GM12892 (cell line): ENCODE measurements around the gene GAL3ST1.

ENCODE experiments used
- POLR2A ChIP-seq: IDR thresholded peaks from 2 replicates; pipeline ENCODE4 v1.6.1; 2011; ENCODE audit warnings: low read depth, low read length, control low read depth
- POLR2AphosphoS5 ChIP-seq: IDR thresholded peaks from 2 replicates; pipeline ENCODE4 v1.6.1; 2011; ENCODE audit warnings: low read depth, low read length, control low read depth
- TAF1 ChIP-seq: IDR thresholded peaks from 2 replicates; pipeline ENCODE4 v1.6.1; 2011; ENCODE audit warnings: low read depth, mild to moderate bottlenecking, control low read depth, low read length, borderline replicate concordance

GRCh38 chr22:30601464-30601863 is 27.0 kb upstream of the GAL3ST1 start:
- TF ChIP-seq POLR2A (no peak), POLR2AphosphoS5 (no peak), TAF1 (no peak)
